Thyroid gland (tissue), 4 donors: ENCODE results near the gene OR2T8. TPM values are rescaled to one million over a fixed set of nuclear protein-coding genes. Genes with fewer than 3 reads are reported as not detected.

Experiments used
- DNase-seq, 2 donors: peaks; one replicate each; pipeline ENCODE4 v3.0.0-alpha.2; 2019
- H3K27ac ChIP-seq, 3 donors: fragments of 200-600 bp; sonication (generic); 1 replicate in 2 of 3; 2 replicates in 1 of 3; pipeline ENCODE4 v1.5.1; 2016 to 2019; ENCODE audit warnings: mild to moderate bottlenecking in 1 of 3, moderate library complexity in 1 of 3
- H3K27me3 ChIP-seq: fragments of 200-600 bp; sonication (generic); one replicate; pipeline ENCODE4 v1.5.1; 2019
- H3K36me3 ChIP-seq, 2 donors: fragments of 200-600 bp; sonication (generic); one replicate each; pipeline ENCODE4 v1.5.1; 2016 to 2019
- H3K4me1 ChIP-seq, 2 donors: fragments of 200-600 bp; sonication (generic); one replicate each; pipeline ENCODE4 v1.5.1; 2017 to 2019
- H3K4me3 ChIP-seq, 3 donors: fragments of 200-600 bp; sonication (generic); replicated peaks in 1 of 3; 1 replicate in 2 of 3; 2 replicates in 1 of 3; pipeline ENCODE4 v1.5.1; 2016; ENCODE audit warnings: mild to moderate bottlenecking in 1 of 3
- H3K9me3 ChIP-seq: fragments of 200-600 bp; sonication (generic); one replicate; pipeline ENCODE4 v1.5.1; 2017
- POLR2A ChIP-seq, 2 donors: fragments of 450-650 bp; IDR thresholded peaks; one replicate each; pipeline ENCODE4 v1.6.1; 2017; ENCODE audit warnings: antibody characterized with exemption in 2 of 2, mild to moderate bottlenecking in 2 of 2, moderate library complexity in 1 of 2
- WGBS, 2 donors: methylation state at CpG; one replicate each; pipeline ENCODE4 v1.1.5; 2017; 5-methylcytosine and 5-hydroxymethylcytosine counted together
- intact Hi-C: fragments of 100-400 bp; cut with DNase I; formaldehyde crosslinking; loops from one replicate; pipeline ENCODE4 v1.15.1; 2023
- total RNA-seq, 4 donors: library from RNA; depleted of rRNA; stranded (reverse); fragments of >200 nt; gene quantifications; one replicate each; pipeline ENCODE4 v1.2.3, GENCODE V29; 2016
- TF ChIP-seq, protein P1 (sequence below), 6 experiments: fragments of 200-600 bp in 3 of 6; fragments of 450-650 bp in 3 of 6; sonication (generic) in 3 of 6; IDR thresholded peaks; one replicate each; pipeline ENCODE4 v1.5.1; 2016 to 2019; ENCODE audit warnings: antibody characterized with exemption in 6 of 6, mild to moderate bottlenecking in 2 of 6, inconsistent platforms in 1 of 6, moderate library complexity in 1 of 6

Gene OR2T8
- total RNA-seq, 4 donors from 2014 or later: 0.54 to 1.7 (median 1.2) TPM; not detected in 1

DNA sequence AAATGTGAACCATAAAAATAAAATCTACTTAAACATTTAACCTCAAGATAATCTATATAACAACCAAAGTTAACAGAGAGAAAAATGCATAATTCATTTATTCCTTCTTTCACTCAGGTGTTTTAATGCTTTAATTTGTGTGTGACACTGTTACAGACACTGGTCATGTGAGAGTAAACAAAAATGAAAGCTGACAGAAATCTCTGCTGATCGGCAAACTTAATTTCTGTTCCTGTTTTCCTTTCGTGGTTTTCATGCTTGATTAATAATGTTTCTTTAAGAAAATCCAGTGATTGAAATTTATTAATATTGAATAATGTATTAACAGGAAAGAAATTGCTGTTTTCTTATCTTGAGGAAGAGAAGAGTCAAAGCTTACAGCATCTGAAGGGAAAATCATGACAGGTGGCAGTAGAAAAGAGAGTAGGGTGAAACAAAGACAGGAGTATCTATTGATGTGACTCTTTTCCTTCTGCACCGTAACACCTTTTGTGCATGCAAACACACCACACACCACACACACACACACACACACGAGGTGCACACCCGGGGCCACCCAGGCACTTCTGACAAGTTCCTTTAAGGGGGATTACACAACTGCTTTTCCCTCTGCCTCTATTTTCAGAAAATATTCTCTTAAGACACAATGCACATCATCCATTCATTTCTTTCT, 46.6 kb downstream of the OR2T8 start:
- Histone ChIP-seq H3K27me3 (no peaks in the 10 kb centered on the region), H3K4me3 (no peak overlapping the region), H3K27ac (no peak overlapping the region), H3K9me3 (no peaks in the 10 kb centered on the region), H3K4me1 (no peaks in the 10 kb centered on the region), H3K36me3 (no peaks in the 10 kb centered on the region)
- TF ChIP-seq, protein P1, sequence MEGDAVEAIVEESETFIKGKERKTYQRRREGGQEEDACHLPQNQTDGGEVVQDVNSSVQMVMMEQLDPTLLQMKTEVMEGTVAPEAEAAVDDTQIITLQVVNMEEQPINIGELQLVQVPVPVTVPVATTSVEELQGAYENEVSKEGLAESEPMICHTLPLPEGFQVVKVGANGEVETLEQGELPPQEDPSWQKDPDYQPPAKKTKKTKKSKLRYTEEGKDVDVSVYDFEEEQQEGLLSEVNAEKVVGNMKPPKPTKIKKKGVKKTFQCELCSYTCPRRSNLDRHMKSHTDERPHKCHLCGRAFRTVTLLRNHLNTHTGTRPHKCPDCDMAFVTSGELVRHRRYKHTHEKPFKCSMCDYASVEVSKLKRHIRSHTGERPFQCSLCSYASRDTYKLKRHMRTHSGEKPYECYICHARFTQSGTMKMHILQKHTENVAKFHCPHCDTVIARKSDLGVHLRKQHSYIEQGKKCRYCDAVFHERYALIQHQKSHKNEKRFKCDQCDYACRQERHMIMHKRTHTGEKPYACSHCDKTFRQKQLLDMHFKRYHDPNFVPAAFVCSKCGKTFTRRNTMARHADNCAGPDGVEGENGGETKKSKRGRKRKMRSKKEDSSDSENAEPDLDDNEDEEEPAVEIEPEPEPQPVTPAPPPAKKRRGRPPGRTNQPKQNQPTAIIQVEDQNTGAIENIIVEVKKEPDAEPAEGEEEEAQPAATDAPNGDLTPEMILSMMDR (IDR thresholded peaks at IDR 0.05): no peak
- no peak for TF ChIP-seq POLR2A (IDR thresholded peaks at IDR 0.05)
- 74 to 77% methylated on average over 5 of the region's 5 CpGs for WGBS, 2 donors
- DNase-seq: no peak
- intact Hi-C loops: no loop called here

Other genes starting within 250 kb of the OR2T8 start
- gene OR13G1, start 240.5 kb upstream of the OR2T8 start, total RNA-seq: not detected
- not detected for gene OR6F1, start 203.6 kb upstream of the OR2T8 start, total RNA-seq
- gene OR14K1, start 181.6 kb upstream of the OR2T8 start, total RNA-seq: 1 to 10 TPM in 1 of 4 donors, not detected in 3; 1.1 TPM
- gene OR14A2, start 172.1 kb upstream of the OR2T8 start, total RNA-seq: not detected
- not detected for gene OR1C1, start 159.7 kb upstream of the OR2T8 start, total RNA-seq
- gene OR14A16, start 96.1 kb upstream of the OR2T8 start, total RNA-seq: not detected
- gene OR11L1, start 78.4 kb upstream of the OR2T8 start, total RNA-seq: under 1 TPM in 1 of 4 donors, not detected in 3; 0.68 TPM
- 10 to 100 TPM; 22.6 to 52.1 (median 29.4) TPM for gene TRIM58, start 63.1 kb upstream of the OR2T8 start, total RNA-seq
- gene OR2W3, start 24.7 kb upstream of the OR2T8 start, total RNA-seq: 10 to 100 TPM in 1 of 4 donors, 1 to 10 TPM in 3; 2.8 to 25.8 (median 6.0) TPM
- under 1 TPM in 2 of 4 donors, not detected in 2; 0.33 to 0.63 TPM for gene OR2AJ1, start 4.6 kb downstream of the OR2T8 start, total RNA-seq
- 1 to 10 TPM in 1 of 4 donors, under 1 TPM in 1, not detected in 2; 0.68 to 1.0 TPM for gene OR2L8, start 28.6 kb downstream of the OR2T8 start, total RNA-seq
- gene OR2AK2, start 45.0 kb downstream of the OR2T8 start, total RNA-seq: under 1 TPM in 2 of 4 donors, not detected in 2; 0.63 to 0.67 TPM
- gene OR2L5, start 93.4 kb downstream of the OR2T8 start, total RNA-seq: not detected
- under 1 TPM in 2 of 4 donors, not detected in 2; 0.27 to 0.34 TPM for gene OR2L2, start 109.8 kb downstream of the OR2T8 start, total RNA-seq
- gene OR2L3, start 126.6 kb downstream of the OR2T8 start, total RNA-seq: under 1 TPM in 2 of 4 donors, not detected in 2; 0.13 to 0.42 TPM
- gene OR2L13, start 174.9 kb downstream of the OR2T8 start, total RNA-seq: under 1 TPM in 1 of 4 donors, not detected in 3; 0.38 TPM
- gene OR2M5, start 224.9 kb downstream of the OR2T8 start, total RNA-seq: not detected